Epithelial cell of esophagus (primary cell): Measurements from ENCODE around the gene DPYSL5.

Experiments used
- DNase-seq: peaks from one replicate; pipeline ENCODE4 v3.0.0; 2010; ENCODE audit warnings: low read depth
- H3K4me3 ChIP-seq: 2 replicates; pipeline ENCODE4 v1.5.1; 2011; ENCODE audit warnings: mild to moderate bottlenecking, low read length, control low read depth
- CTCF ChIP-seq: IDR thresholded peaks from 2 replicates; pipeline ENCODE4 v1.5.1; 2011; ENCODE audit warnings: low read depth, mild to moderate bottlenecking, low read length, control low read depth, inconsistent platforms; ENCODE audit not compliant: insufficient read depth; ENCODE audit errors: missing control alignments

The DPYSL5 gene

GRCh38 chr2:26978061-26978596, 130.2 kb downstream of the DPYSL5 start:
- no peak overlapping the region for H3K4me3 ChIP-seq
- no peak for TF ChIP-seq CTCF
- DNase-seq: peak; percentile 11

GRCh38 chr2:26979741-26980140, 131.8 kb downstream of the DPYSL5 start:
- TF ChIP-seq CTCF: no peak
- H3K4me3 ChIP-seq: no peak overlapping the region
- no peak for DNase-seq

GRCh38 chr2:26980971-26981370, 133.0 kb downstream of the DPYSL5 start:
- H3K4me3 ChIP-seq: no peak overlapping the region
- TF ChIP-seq CTCF: no peak
- DNase-seq: no peak

GRCh38 chr2:26982102-26982742, 134.3 kb downstream of the DPYSL5 start:
- TF ChIP-seq CTCF: peak; percentile 69
- DNase-seq: peak; percentile 64
- H3K4me3 ChIP-seq: no peak overlapping the region

GRCh38 chr2:26983746-26984145, 135.8 kb downstream of the DPYSL5 start:
- no peak overlapping the region for H3K4me3 ChIP-seq

GRCh38 chr2:26985807-26986206, 137.9 kb downstream of the DPYSL5 start:
- no peak overlapping the region for H3K4me3 ChIP-seq
- no peak for TF ChIP-seq CTCF
- no peak for DNase-seq

More at GRCh38 chr2:26983746-26984145, 135.8 kb downstream of the DPYSL5 start:
- TF ChIP-seq CTCF: no peak
- DNase-seq: no peak

- no peak for TF ChIP-seq CTCF
- no peak overlapping the region for H3K4me3 ChIP-seq
- no peak for DNase-seq
Measured at GRCh38 chr2:26986576-26986975, 138.6 kb downstream of the DPYSL5 start.
